ENCODE measurements around the gene LRG1.
"Not testable (repeated sequence)": the region's sequence is repeated elsewhere in the genome, so short reads cannot be mapped to it uniquely, and the experiment has no call there.

LRG1 gene

DNA sequence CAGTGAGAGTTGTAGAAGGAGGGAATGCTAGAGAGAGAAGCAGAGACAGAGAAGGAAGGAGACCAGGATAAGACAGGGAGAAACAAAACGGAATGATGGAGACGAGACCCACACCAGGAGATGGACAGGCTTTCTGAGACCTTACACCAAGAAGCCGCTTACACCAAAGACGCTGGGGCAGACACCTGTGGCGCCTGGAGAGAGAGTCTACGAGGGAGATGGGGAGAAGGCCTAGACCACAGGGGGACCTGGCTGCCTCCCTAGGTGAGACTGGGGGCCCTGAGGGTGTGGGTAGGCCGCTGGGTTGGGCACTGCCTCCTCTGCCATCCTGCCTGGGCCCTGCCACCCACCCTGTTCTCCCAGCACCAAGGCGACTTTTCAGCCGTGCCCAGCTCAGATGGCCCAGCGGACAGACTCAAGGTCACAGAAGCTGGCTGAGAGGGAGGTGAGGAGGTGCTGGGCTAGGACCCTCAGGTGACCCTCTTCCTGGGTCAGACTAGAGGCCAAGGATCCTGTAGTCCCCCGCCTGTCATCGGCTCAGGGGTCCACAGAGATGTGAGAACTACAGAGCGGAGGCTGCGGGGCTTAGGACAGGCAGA, 9.8 kb downstream of the LRG1 start:
- DNase-seq (ENCODE audit: low read depth in 2 of 2) = no peak

DNA sequence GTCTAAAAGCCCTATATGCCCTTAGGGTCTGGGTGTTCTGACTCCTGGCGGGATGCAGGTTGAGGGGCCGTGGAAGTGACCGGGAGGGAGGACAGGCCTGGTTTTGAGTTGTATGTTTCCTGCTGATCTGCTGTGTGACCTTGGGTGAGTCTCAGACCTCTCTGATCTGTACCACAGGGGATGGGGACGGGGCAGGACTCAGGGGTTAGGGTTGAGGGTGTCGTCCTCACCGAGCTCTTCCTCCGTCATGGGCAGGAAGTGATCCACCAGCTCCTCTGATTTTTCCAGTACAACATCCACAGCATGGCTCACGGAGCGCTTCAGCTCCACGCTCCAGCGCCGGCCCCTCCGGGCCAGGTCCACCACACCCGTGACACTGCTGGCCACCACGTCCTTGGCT, 11.0 kb downstream of the LRG1 start:
- no peak for DNase-seq (ENCODE audit: low read depth in 2 of 2)

DNA sequence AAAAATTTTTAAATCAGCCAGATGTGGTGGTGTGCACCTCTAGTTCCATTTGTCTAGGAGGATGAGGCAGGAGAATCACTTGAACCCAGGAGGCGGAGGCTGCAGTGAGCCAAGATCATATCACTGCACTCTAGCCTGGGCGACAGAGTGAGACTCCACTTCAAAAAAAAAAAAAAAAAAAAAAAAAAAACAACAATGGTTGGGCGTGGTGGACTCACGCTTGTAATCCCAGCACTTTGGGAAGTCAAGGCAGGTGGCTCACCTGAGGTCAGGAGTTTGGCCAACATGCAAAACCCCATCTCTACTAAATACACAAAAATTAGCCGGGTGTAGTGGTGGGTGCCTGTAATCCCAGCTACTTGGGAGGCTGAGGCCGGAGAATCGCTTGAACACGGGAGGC, 12.5 kb downstream of the LRG1 start:
- DNase-seq (ENCODE audit: low read depth in 2 of 2) = not testable (repeated sequence)

DNA sequence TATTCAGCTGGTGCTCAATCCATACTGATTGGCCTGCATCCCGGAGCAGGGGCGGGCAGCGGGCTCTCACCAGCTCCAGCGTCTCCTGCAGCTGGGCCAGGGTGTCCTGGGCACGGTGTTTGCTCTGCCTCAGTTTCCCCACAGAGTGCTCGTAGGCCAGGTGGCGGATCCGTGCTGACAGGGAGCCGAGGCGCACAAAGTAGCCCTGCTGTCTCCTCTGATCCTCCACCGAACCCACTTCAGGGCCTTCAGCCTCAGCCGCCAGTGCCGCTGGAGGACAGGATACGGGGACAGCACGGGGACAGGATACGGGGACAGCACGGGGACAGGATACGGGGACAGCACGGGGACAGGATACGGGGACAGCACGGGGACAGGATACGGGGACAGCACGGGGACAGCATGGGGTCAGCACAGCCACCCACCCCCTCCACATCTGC, 14.3 kb downstream of the LRG1 start:
- DNase-seq (ENCODE audit: low read depth in 2 of 2) = no peak

DNA sequence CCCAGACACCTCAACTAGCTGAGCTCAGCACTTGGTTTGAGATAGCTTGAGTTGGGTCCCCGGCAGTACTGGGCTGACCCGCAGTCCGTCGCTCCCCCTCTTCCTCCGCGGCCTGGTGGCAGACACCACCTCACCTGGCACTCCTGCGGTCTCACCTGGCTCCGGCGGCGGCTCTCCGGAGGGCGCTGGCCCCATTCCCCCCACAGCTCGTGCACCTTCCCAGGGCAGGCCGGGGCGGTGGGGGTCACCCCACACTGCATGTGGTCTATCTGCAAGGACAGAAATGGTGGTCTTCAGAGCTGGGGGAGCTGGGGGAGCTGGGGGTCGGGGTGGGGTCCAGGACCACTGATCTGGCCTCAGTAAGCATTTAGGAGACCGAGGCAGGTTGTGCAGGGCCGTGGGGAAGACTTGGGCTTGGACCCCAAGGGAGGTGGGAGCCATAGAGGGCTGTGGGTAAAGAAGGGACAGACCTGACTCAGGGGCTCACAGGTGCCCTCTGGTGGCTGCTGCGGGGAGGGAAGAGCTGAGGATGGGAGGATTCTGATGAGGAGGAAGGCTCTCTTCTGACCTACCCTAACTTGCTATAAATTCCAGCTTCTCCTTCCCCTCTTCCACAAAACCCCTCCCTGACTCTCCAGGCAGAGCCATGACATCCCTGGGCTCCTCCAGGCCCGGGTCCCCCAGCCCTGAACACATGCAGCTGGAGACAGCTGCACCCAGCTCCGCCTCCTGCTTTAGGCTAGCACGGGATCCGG, 14.9 kb downstream of the LRG1 start:
- DNase-seq (ENCODE audit: low read depth in 2 of 2) = peak; percentile 41 to 57

DNA sequence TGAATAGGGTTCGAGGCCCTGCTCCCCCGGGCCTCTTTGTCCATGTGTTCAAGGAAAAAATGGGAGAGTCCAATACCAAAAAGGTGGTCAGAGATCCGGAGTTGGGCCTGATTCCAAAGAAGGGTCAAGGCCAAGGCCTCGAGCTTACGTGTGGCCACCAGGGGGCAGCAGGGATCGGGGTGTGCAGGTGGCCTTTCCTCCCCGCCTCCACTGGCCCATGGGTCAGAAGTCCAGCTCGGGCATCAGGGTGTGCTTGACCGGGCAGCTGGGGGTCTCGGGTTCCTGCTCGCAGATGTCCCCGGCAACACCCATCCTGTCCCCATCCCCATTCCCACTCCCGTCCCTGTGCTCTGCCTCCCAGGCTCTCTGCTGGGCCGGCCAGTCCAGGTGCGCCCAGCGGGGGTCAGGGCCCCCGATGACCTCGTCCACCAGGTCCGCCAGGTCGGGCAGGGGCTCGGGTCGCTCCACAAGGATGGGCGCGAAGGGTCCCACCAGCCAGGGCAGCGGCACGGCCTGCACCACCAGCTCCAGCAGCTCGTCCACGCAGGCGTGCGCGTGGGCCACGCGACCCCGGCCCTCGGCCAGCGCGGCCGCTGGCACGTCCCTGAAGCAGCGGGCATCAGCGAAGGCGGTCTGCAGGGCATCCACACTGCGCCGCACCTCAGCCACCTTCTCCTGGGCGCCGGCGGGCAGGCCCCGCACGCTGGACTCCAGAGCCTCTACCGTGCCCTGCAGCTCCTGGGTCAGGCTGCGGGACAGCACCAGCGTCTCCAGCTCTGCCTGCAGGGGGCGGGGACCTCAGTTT, 16.3 kb downstream of the LRG1 start:
- no peak for DNase-seq (ENCODE audit: low read depth in 2 of 2)

DNA sequence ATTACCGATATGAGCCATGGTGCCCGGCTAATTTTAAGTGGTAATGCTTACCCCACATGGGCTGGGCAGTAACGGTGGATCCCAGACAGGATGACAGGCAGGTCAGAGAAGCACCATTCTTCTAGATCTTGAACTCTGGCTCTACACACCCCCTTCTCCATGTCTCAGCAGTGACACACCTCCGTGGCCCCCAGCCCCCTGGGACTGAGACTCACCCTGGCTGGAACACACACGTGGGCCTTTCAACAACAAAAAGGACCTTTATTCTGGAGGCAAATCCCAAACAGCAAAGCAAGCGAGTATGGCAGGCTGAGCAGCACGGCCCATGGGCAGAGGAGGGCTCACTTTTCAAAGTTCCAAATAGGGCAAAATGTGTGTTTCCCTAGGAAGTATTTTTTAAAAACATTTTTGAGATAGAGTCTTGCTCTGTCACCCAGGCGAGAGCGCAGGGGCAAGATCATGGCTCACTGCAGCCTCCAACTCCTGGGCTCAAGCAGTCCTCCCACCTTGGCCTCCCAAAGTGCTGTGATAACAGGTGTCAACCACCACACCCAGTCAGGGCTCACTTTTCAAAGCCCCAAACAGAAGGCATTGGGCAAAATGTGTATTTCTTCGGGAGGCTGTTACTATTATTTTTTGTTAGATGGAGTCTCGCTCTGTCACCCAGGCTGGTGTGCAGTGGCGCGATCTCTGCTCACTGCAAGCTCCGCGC, 17.4 kb downstream of the LRG1 start:
- no peak for DNase-seq (ENCODE audit: low read depth in 2 of 2)

DNA sequence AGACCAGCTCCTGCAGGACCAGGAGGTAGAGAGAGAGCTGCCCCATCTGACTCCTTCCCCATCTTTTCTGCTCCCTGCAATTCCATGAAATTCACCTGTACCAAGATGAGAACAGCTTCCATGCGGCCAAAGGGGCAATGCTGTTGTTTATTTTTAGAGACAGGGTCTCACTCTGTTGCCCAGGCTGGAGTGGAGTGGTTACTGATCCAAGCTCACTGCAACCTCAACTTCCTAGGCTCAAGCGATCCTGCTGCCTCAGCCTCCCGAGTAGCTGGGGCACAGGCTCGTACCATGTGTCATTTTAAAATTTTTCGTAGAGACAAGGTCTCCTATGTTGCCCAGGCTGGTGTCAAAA, 18.0 kb downstream of the LRG1 start:
- DNase-seq (ENCODE audit: low read depth in 2 of 2) = no peak

DNA sequence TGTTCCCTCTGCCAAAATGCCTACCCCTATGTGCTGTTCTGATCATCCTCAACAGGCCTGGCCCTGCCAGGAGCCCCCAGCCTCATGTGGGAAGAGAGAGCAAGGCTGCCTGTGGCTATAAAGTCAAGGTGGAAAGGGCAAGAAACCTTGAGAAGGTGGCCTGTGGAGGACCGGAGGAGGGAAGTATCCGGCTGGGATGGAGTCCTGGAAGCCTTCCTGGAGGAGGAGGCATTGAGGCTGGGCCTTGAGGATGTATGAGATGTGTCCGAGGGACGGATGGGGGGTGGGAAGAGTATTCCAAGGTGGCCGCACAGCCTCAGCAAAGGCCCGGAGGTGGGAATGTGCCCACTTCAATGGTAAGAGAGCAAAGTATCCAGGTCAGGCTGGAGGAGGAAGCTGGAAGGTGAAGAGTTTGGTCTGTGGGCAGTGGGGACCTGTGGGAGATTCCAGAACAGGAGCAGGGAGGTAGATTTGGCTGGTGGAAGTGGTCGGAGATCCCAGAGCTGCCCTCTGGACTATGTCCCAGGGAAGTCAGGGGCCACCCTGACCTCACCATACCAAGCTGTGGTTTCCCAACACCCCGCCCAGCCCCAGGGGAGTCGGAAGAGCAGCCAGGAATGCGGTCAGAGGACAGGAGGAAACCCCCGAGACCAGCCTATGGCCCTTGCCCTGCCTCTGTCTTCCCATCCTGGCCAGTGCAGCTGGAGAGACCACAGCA, 18.5 kb downstream of the LRG1 start:
- no peak for DNase-seq (ENCODE audit: low read depth in 2 of 2)

DNA sequence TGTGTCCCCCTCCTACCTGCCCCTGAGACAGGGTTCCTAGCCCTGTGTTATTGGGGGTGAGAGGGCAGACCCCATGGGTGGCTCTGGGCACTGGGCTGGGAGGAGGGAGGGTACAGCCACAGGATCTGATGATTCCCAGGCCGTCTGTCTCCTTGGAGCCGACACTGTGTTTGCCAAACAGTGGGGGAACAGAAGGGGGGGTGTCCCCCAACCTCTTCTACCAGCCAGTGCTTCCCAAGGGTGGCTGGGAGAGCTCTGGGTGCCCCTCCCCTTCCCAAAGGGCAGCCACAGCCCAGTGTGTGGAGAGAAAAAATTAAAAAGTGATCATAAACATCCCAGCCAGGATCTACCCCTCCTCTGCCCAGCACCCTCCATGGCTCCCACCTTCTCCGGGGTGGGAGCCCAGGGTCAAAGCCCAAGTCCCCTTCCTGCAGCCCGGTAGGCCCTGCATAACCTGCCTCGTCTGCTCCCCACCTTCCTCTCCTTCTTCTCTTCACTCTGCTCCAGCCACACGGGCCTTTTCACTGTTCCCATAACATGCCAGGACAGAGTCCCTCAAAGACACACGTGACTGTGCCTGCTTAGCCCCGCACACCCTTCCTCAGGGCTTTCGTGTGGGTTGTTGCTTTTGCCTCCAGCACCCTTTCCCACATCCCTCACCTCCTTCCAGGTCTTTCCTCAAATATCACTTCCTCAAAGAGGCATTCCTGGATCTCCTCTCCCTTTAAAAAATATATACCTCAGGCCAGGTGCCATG, 20.1 kb downstream of the LRG1 start:
- DNase-seq (ENCODE audit: low read depth in 2 of 2) = no peak

DNA sequence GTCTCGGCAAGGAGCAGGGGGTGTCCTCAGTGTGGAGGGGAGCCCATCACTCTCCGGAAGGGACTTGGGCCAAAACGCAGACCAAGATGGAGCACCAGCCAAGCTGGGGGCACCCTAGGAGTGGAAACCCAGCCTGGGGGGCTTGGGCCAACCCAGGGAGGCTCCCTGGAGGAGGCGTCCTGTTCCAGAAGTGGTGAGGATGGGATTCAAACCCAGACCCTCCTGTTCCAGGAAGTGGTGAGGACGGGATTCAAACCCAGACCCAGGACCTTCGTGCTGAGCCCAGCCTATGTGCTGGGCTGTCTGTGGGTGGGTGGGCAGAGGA, 20.7 kb downstream of the LRG1 start:
- no peak for DNase-seq (ENCODE audit: low read depth in 2 of 2)

DNA sequence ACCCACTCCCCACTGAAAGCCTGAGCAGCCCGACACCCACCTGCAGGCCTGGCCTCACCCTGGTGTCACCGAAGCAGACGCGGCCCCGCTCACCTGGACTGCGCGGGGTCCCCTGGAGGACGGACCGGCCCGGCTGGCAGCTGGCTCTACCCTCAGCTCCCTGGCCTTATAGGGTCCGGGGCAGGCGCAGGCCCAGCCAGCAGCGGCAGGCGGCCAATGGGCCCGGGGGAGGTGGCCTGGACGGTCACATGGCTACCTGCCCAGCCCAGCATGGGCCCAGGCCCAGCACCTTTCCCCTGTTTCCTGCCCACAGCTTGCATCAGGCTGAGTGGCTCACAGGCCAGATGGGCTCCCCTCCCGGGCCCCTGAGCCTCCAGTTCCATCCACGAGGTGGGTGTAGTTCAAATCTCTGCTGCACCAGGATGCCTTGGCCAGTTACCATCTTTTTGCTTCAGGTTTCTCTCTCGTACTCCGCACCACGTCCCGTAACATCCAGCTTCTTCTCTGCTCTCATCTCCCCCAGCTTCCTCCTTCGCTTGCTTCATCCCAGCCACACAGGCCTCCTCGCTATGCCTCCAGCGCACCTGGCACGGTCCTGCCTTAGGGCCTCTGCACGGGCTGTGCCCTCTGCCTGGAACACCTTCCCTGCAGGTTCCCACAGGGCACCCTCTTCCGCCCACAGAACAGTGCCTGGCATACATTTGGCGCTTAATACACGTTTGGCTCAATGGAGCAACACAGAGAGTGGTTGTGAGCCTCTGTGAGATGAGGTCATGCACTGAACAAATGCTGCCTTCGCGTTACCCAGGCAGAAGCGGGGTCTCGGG, 21.3 kb downstream of the LRG1 start, which contains the start of gene PLIN4:
TSS of gene PLIN4 (minus strand) at position 142 of the 827 bp plus-strand sequence. CDS start 214 bp downstream, outside the sequence.
- no peak for DNase-seq (ENCODE audit: low read depth in 2 of 2)

DNA sequence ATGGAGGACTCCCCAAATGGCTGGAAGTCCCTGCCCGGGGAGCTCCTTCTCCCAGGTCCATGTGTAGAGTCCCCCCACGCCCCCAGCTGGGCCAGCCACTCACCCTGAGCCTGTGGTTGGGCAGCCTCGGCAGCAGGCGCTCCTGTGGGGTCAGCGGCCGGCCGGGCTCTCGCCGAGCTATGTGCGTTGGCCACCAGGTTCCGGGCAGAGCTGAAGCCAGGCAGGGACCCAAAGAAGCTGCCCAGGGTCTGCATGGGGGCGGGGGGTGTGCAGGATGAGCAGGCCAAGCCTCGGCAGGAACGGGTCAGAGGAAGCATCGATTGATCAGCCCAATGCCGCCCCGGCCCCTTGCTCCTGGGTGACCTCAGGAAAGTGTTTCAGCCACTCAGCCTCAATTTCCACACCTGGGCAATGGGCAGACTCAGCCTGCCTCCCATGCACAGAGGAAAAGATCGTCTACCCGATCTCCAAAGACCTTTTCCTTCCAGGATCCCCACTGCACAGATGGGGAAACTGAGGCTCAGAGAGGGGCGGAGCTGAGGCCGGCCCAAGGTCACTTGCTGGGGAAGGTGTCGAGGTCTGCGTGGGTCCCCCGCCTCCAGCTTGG, 22.3 kb downstream of the LRG1 start:
- no peak for DNase-seq (ENCODE audit: low read depth in 2 of 2)

DNA sequence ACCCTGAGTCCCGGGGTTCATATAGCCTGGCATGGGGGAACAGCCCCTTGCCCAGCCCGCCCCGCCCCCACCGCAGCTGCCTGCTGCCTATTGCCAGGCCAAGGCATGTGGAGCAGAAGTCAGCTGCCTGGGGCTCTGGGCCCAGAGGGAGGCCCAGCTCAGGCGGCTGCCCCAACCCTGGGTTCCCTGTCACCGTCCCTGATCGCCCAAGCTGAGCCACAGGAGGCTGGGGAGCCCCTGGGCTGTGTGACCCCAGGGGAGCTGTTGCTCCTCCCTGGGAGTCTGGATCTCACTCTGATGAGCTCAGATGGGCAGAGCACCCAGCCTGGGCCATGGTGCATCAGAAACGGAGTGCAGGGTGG, 22.9 kb downstream of the LRG1 start:
- DNase-seq (ENCODE audit: low read depth in 2 of 2) = no peak

DNA sequence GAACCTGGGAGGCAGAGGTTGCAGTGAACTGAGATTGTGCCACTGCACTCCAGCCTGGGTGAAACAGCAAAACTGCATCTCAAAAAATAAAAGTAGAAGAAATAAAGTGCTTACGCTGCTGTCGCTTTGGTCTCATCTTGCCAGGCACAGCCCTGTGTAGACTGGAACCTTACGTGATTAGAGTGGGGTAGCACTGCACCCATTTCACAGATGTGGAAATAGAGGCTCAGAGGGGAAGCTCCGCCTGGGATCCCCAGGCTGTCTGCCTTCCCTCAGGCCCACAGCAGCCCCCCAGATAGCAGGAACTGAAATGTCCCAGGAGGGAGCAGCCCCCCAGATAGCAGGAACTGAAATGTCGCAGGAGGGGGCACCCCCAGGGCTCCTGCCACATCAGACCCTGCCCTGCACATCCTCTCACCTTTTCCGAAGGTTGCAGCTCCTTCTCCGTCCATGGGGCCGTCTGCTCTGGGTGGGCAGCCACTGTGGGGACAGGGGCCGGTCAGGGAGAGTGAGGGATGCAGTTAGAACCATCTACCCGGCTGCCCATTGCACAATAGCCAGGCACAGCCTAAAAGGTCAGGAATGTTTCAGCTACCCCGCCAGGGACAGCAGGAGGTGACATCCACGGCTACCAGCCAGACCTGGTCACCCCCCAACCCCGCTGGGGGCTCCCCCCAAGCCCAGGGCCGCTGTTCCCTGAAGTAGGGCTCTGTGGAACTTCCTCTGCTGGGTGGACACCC, 23.5 kb downstream of the LRG1 start:
- DNase-seq (ENCODE audit: low read depth in 2 of 2) = no peak

DNA sequence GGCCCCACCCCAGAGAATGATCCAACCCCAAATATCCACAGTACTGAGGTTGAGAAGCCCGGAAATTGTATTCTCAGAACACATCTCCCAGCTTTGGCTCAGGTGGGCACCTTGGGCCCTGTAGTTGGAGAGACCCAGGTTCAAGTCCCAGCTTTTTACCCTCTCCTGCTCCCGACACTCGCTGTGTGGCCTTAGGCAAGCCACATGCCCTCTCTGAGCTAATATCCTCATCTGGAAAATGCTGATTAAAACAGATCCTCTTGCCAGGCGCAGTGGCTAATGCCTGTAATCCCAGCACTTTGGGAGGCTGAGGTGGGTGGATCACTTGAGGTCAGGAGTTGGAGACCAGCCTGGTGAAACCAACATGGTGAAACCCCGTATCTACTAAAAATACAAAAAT, 24.1 kb downstream of the LRG1 start:
- no peak for DNase-seq (ENCODE audit: low read depth in 2 of 2)

DNA sequence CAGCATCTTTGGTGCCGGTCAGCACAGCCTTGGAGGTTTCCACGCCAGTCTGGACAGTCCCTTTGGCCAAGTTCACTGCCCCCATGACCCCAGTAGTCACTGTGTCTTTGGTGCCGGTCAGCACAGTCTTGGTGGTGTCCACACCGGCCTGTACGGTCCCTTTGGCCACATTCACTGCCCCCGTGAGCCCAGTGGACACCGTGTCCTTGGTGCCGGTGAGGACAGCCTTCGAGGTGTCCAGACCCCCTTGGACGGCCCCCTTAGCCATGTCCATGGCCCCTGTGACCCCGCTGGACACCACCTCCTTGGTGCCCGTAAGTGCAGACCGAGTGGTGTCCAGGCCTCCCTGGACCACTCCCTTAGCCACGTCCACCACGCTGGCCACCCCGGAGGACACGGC, 26.6 kb downstream of the LRG1 start:
- DNase-seq (ENCODE audit: low read depth in 2 of 2) = no peak

DNA sequence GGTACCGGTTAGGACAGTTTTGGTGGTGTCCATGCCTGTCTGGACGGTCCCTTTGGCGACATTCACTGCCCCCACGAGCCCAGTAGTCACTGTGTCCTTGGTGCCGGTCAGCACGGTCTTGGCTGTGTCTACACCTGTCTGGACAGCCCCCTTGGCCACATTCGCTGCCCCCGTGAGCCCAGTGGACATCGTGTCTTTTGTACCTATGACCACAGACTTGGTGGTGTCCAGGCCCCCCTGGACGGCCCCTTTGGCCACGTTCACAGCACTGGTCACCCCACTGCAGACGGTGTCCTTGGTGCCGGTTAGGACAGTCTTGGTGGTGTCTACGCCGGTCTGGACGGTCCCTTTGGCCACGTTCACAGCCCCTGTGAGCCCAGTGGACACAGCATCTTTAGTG, 27.8 kb downstream of the LRG1 start:
- DNase-seq (ENCODE audit: low read depth in 2 of 2) = no peak

Measured in stimulated activated CD4-positive, alpha-beta T cell treated with anti-CD3 and anti-CD28 coated beads, Interleukin-15, amount 100 ng/mL, for 48 hours (primary cell).